ENCODE data around the gene GEMIN5.

Gene GEMIN5

DNA sequence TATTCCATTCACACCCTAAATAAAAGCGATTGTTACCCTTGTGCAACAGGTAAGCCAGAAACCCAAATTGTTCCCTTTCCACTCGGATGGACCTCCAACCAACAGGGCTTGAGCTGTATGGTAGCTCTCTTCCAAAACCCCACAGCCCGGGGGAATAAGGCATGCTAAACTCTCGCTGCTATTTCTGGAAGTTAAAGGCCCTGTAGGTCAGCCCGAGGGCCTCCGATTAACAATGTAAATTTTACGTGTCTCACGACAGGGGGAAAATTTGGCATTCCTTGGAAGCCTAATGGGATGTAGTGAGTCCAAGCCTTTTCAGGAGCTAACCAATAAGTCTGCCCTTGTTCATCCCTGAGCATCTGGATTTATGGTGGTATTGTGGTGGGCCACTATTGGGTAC is 53.6 kb downstream of the GEMIN5 start:
- DNase-seq (ENCODE audit: low read depth in 2 of 2), result no peak

- DNase-seq (ENCODE audit: low read depth in 2 of 2), result no peak
These were observed 56.0 kb downstream of the GEMIN5 start for GRCh38 chr5:154881986-154882385.

DNA sequence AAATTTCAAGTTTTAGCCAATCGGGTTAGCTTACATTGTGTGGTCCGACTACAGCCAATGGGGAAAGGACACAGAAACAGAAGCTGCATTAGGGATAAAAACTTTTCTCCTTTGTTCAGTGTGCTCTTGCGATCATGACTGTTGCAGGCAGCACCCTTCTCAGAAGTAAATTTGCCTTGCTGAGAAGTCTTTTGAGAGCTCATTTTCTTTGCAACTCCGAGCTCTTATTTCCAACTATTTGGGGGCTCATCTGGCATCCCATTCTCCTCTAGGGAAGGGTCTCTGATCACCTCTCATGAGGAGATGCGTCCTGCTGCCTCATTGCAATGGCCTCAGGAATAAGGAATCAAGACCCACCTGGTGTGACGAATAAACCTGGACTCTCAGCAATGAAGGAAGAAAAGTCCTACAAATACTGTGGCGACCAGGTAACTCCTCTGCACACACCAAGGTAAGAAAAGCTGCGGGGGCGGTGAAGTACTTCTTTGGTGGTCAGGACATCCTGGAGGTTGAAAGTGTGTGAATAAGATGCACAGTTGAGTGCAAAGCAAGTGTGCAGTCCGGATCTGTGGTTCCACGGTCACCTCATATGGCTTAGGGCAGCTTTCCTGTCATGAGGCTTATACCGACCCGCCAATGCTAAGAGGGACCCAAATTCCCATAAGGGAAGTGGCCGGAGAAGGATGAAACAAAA is 59.2 kb downstream of the GEMIN5 start:
- no peak for DNase-seq (ENCODE audit: low read depth in 2 of 2)

- no peak for DNase-seq (ENCODE audit: low read depth in 2 of 2)
These were observed 64.2 kb downstream of the GEMIN5 start for GRCh38 chr5:154873791-154874331.

DNA sequence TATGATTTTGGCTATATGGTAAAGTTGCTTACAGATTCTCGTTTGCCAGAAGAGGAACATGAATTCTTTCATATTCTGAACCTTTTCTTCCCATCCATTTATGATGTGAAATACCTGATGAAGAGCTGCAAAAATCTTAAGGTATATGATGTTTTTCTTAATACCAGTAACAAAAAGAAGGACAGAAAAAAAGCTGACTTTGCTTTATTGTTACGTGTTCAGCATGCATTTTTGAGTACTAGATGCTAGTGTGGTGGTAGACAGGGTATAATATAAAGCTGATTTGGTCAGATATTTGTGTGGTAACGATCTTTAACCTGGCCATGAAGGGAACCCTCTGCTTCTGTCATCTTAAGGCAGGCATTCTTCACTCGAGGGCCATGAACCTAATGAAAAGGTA is 66.3 kb downstream of the GEMIN5 start:
- no peak for DNase-seq (ENCODE audit: low read depth in 2 of 2)

DNA sequence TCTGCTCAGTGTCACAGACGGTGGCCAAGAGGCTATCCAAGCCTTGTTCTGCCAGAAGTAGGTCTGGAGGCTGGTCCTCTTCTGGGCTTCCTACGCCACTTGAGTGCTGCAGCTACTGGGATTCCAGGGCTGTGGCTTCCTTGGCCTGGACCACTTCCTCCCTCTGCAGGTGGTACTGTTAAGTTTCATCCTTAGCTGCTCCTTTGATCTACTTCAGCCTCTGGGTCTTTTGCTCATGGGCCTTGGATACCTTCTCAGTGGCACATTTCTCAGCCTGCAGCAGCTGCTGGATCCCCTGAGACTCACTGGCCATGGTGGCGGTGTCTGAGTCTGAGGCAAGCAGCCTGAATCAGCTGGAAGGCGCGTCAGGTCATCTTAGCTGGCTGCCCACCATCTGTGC is 69.3 kb downstream of the GEMIN5 start:
- DNase-seq (ENCODE audit: low read depth in 2 of 2), result no peak

- DNase-seq (ENCODE audit: low read depth in 2 of 2), result no peak
These were observed 71.2 kb downstream of the GEMIN5 start for GRCh38 chr5:154866841-154867240.

DNA sequence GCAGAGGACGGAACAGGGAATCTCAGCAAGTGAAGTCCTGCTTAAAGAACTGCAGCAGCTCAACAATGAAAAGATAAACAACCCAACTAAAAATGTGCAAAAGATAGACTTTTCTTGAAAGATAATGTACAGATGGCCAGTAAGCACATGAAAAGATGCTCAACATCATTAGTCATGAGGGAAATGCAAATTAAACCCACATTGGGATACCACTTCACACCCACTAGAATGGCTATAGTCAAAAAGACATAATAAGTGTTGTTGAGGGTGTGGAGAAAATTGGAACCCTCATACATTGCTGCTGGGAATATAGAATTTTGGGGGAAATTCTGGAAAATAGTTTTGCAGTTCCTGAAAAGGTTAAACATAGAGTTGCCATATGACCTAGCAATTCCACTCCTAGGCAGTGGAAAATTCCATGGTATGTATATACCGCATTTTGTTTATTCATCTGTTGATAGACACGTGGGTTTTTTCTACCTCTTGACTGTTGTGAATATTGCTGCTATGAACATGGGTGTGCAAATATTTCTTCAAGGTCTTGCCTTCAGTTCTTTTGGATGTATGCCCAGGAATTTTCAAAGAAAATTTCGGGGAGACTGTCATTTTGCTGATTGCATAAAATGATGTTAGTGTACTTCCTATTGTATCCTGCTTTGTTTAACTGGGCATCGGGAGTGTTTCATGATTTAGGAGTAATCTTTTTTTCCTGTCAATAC is 72.4 kb downstream of the GEMIN5 start:
- no peak for DNase-seq (ENCODE audit: low read depth in 2 of 2)

- no peak for DNase-seq (ENCODE audit: low read depth in 2 of 2)
These were observed 74.5 kb downstream of the GEMIN5 start for GRCh38 chr5:154863291-154864080.

DNA sequence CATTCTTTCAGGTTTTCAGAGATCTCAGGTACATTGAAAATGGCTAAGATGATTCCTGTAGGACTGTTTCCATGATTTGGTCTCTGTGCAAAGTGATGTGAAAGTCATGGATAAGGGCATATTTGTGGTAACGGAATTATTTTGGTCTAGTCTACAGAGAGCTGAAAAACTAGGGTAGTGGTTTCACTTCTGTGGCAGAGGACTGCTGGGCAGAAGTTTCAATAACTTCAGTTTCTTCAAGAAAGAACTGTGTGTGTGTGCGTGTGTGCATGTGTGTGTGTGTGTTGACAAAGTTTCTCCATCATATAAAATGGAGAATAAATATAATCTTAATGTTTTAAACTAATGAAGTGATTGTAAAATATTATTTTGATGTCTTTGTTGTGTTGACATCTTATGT is 75.2 kb downstream of the GEMIN5 start:
- no peak for DNase-seq (ENCODE audit: low read depth in 2 of 2)

DNA sequence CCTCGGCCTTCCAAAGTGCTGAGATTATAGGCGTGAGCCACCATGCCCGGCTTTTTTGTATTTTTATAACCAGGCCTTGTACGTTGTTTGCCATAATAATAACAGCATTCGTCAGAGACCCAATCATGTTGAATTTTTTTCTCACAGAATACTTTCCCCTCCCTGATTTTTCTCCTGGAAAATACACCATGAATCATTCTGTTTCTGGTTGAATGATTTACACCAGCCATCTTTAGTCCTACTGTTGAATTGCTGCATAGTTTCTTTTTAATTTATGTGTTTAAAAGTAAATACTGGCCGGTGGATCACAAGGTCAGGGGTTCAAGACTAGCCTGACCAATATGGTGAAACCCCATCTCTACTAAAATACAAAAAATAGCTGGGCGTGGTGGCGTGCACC is 76.1 kb downstream of the GEMIN5 start:
- DNase-seq (ENCODE audit: low read depth in 2 of 2), result no peak

DNA sequence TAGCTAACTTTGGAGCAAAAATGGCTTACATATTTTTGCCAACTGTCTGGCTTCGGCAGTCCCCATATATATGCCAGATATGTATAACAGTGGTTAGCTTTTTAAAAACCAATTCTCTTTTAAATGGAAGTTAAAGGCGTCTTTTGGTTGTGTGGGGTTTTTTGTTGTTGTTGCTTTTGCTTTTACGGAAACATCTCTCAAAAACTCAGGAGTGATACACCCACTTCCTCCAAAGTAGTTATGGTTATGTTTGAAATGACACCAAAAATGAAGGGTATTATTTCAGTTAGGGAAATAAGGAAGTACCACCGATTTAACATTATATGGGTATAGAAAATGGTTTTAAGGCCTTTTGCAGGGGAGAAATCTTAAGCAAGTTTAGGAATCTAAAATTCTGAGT is 77.2 kb downstream of the GEMIN5 start:
- no peak for DNase-seq (ENCODE audit: low read depth in 2 of 2)

DNA sequence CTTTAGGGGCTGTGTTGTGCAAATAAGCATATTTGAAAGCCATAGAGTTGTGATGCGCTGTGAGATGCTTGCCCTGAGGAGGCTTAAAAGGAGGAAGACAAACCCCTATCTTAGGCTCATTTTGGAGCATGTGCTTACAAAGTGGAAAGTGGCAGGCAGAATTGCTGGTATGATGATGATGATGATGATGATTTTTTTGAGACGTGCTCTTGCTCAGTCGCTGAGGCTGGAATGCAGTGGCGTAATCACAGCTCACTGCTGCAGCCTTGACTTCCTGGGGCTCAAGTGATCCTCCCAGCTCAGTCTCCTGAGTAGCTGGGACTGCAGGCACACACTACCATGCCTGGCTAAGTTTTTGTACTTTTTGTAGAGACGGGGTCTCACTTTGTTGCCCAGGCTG is 77.9 kb downstream of the GEMIN5 start:
- DNase-seq (ENCODE audit: low read depth in 2 of 2), result no peak

DNA sequence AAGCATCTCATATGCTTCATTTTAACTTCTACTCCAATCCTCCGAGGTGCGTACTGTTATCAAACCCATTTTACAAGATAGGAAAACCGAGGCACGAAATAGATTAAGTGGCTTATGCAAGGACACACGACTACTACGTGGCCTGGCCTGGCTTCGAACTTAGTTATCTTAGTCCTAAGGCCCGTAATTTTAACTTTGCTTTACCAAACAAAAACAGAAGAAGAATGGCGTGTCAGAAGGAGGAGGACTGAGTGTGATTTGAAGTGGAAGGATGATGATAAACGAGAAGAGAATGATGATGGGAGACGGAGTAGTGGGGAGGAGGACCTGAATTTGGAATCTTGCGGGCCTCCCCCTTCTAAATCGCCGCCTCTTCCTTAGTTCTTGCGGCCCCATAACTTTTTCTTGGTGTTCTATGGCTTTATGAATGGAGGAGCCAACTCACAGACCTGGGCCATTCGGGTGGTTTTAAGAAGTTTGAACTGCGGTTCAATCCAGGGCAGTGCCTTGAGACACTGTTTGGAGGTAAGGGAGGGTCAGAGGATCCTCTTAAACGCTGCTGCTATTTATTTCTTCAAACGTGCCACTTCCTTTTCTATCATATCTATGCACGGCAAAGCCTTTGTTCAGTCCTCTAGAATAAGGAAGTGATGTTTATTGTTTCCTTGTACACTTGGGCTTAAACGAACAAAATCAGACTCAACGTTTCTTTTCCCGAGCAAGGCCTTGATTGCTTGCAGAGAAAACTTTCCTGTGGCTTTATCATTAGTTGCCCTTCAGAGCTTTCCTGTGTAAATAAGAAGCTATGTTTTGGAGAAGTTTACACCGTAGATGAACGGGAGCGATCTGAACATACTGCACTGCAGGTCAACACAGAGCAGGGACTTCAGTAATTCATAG is 78.8 kb downstream of the GEMIN5 start:
- DNase-seq (ENCODE audit: low read depth in 2 of 2), result no peak

DNA sequence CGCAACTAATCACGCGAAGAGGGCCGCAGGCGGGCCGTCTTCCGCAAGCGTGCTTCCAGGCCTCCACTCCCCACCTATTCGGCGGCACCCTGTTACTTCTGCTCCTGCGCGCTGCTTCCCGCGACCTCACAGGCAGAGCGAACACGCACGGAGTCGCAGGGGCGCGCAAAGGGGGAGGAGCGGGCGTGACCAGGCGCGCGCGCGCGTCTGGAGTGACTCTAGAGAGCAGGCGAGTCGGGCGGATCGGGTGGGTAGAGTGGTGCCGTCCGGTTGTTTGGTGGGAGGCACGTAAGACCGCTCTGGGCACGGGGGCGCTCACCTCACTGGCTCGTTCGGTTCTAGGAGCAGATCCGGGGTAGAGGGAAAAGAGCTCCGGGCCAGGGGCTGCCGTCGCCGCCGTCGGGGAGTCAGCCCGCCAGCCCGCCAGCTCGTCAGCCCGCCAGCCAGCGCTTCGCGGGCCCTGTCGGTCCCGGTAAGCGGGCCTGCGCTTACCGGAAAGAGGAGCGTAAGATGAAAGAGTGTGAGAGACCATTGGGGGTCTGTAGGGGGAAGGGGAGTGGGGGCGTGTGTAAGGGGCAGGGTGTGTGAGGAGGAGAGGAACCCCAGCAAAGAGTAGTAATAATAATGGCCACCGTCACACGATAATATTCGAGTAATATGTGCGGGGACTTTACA is 79.6 kb downstream of the GEMIN5 start, which contains the start of gene CNOT8:
Gene CNOT8, plus strand, starts transcription at position 331 of the 675 bp plus-strand sequence. CDS start 4,652 bp downstream, outside the sequence.
- peak; percentile 96 to 97 for DNase-seq (ENCODE audit: low read depth in 2 of 2)

DNA sequence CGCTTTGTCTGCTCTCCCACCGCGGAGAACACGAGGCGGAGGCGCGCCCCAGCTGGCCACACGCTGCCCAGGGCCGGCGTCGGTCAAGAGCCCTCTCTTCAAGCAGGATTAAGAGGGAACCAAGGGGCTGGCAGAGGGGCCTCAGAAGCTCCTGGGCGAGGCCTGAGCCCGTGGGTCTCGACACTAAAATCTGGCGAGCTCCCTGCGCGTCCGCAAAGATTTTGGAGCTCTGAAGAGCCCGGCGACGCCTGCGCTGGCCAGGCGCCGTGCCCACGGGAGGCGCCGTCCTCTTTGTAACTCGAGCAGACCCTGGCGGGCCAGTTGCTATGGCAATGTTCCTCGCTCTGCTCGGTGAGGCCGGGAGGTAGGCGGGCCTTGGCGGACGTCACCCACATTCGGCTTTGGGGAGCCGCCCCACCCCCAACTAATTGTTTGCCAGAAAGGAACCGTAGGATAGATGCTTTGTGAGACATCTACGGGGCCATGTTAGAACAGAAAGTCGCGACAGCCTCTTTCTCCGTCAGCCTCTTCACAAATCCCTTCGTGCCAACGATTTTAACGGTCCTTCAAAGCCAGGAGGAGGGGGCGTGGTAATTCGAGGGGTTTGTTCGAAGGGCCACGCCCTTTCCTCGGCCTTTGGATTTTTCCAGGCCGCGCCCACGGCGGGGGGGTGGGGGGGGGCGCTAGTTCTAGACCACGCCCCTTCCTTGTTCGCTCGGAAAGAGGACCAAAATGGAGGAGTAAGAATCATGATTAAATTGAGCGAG is 80.3 kb downstream of the GEMIN5 start:
- peak; percentile 67 to 69 for DNase-seq (ENCODE audit: low read depth in 2 of 2)

DNA sequence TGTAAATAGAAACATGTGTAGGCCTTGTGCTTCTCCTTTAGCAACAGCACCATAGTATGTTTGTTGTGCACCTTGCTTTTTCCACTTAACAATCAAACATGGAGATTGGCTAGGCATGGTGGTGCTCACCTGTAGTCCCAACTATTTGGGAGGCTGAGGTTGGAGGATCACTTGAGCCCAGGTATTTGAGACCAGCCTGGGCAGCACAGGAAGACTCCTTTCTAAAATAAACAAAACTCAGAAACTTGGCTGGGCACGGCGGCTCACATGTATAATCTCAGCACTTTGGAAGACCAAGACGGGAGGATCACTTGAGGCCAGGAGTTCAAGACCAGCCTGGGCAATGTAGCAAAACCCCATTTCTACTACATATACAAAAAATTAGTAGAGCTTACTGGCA is 86.7 kb downstream of the GEMIN5 start:
- DNase-seq (ENCODE audit: low read depth in 2 of 2), result no peak

DNA sequence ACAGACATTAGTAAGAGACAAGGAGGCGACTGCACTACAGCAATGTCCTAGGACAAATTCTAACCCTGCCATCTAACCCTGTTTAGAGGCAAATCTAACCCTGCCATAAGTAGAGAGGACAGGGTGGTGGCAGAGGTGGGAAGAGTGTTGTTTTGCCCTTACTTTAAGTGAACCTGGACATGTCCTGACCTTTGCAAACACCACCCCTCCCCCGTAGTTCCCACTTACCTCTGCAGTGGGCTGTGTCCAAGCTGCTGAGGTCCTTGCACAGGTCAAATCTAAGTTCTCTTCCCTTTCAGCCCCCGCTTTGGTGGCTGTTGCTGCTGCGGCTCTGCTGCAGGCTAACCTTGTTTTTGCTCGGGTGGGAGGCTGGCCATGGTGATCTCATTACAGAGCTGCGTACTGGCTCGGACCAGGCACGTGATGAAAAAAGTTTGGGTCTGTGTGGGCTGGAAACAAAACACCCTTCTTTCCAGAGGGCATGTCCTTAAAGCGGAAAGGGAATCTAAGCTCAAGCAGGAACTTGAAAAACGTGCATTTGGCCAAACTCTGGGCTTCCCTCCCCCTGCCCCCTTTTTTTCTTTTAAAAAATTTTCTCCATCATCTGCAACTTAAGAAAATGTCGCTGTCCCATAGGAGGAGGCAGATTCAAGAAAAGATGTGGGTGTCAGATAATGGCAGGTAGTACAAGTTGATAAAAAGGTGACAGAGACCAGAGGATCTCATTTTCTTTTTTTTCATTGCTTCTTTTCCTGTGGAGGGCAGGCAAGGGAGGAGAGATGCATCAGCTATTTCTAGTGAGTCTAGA is 87.6 kb downstream of the GEMIN5 start, which contains the start of gene FAXDC2:
Gene FAXDC2, minus strand, starts transcription at position 349 of the 808 bp plus-strand sequence. CDS start 12,425 bp downstream, outside the sequence.
- DNase-seq (ENCODE audit: low read depth in 2 of 2), result no peak

DNA sequence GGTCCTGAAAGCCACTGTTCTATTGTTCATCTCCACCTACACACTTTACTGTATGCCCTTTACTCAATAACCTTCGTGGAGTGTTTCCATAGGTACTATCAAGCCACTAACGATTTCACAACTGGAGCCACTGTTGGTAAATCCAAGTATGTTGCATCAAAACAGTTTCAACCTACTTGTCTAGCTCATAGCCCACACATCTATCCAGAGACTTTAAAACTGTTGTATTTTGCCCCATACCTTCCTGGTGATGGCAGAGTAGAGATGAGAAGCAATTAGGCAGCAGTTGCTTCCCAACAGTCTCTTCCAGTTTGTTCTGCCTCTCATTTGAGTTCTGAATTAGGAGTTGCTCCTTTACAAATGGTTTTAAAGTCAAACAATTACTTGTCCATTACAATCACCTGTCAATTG is 88.2 kb downstream of the GEMIN5 start:
- DNase-seq (ENCODE audit: low read depth in 2 of 2), result no peak

Data from stimulated activated CD4-positive, alpha-beta T cell treated with anti-CD3 and anti-CD28 coated beads, Interleukin-1b, Interleukin-23, amount 100 ng/mL, for 4 hours (primary cell).